Measurements from ENCODE around the gene ERBB3. TPM values are rescaled to one million over a fixed set of nuclear protein-coding genes. Genes with fewer than 3 reads are reported as not detected.
"Not testable (repeated sequence)": the region's sequence is repeated elsewhere in the genome, so short reads cannot be mapped to it uniquely, and the experiment has no call there.

ERBB3 gene
- total RNA-seq, 1 donor = 1.5 TPM

GRCh38 chr12:56110571-56110970 lies 30.6 kb downstream of the ERBB3 start:
- DNase-seq (ENCODE audit: low read depth) = no peak
- no peak overlapping the region for H3K4me3 ChIP-seq (ENCODE audit: low read depth, low read length)
- TF ChIP-seq, protein P1, sequence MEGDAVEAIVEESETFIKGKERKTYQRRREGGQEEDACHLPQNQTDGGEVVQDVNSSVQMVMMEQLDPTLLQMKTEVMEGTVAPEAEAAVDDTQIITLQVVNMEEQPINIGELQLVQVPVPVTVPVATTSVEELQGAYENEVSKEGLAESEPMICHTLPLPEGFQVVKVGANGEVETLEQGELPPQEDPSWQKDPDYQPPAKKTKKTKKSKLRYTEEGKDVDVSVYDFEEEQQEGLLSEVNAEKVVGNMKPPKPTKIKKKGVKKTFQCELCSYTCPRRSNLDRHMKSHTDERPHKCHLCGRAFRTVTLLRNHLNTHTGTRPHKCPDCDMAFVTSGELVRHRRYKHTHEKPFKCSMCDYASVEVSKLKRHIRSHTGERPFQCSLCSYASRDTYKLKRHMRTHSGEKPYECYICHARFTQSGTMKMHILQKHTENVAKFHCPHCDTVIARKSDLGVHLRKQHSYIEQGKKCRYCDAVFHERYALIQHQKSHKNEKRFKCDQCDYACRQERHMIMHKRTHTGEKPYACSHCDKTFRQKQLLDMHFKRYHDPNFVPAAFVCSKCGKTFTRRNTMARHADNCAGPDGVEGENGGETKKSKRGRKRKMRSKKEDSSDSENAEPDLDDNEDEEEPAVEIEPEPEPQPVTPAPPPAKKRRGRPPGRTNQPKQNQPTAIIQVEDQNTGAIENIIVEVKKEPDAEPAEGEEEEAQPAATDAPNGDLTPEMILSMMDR (IDR thresholded peaks at IDR 0.05; ENCODE audit: insufficient read depth, low read length) = no peak

DNA sequence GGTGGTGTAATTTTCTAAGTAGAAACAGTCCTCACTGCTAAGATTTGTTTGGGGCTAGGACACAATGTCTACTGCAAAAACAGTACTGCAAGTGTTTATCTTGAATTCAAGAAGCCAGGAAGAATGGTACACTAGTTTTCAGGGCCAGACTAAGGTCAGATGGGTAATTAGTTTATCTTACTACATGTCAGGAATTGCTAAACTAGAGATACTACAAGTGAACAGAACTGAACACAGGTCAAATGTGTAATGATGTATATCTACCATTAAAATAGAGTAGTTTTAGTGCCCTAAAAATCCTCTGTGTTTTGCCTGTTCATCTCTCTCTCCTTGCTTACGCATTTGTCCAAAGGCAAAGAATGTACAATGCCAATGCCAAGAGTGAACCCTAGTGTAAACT lies 34.1 kb downstream of the ERBB3 start:
- TF ChIP-seq, protein P1 (IDR thresholded peaks at IDR 0.05; ENCODE audit: insufficient read depth, low read length) = no peak
- no peak overlapping the region for H3K4me3 ChIP-seq (ENCODE audit: low read depth, low read length)
- no peak for DNase-seq (ENCODE audit: low read depth)

GRCh38 chr12:56115329-56115728 lies 35.4 kb downstream of the ERBB3 start:
- DNase-seq (ENCODE audit: low read depth) = peak; percentile 51

DNA sequence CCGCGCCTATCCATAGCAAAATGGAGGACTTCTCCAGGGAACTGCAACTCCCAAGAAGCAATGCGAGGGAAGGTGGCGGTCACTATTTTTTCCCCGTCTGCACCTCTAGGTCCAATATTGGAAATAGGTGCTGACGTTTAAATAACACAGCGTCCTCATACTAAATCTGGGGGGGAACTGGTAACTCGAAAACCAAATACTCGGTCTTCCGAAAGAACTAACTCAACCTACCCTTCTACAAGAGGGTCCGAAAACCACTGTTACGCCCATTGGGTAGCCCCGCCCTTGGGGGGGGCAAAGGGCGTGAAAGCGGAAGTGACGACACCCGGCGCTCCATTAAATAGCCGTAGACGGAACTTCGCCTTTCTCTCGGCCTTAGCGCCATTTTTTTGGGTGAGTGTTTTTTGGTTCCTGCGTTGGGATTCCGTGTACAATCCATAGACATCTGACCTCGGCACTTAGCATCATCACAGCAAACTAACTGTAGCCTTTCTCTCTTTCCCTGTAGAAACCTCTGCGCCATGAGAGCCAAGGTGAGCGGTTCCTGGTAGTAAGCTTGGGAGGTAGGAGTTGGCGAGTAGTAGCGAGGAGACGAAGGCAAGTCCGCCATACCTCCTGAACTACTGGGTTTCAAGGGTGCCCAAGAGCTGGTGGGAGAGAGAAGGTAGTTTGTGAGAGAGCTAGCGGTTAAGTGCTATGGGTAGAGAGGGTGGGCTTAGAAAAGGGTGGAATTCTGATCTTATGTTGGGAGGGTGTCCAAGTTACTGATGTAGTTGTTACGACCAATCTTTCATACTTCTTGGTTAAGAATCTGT lies 36.5 kb downstream of the ERBB3 start, which contains the start of gene RPL41:
TSS of gene RPL41 (plus strand) at position 367 of the 815 bp plus-strand sequence.
- TF ChIP-seq, protein P1 (IDR thresholded peaks at IDR 0.05; ENCODE audit: insufficient read depth, low read length) = no peak
- DNase-seq (ENCODE audit: low read depth) = peak; percentile 96
- peak within 1 kb of the TSS; percentile 79 for H3K4me3 ChIP-seq (ENCODE audit: low read depth, low read length)

More at GRCh38 chr12:56115329-56115728, 35.4 kb downstream of the ERBB3 start:
- peak overlapping the region; percentile 79 for H3K4me3 ChIP-seq (ENCODE audit: low read depth, low read length)
- TF ChIP-seq, protein P1 (IDR thresholded peaks at IDR 0.05; ENCODE audit: insufficient read depth, low read length) = no peak

- not testable (repeated sequence) for DNase-seq (ENCODE audit: low read depth)
Measured at GRCh38 chr12:56117082-56117706, 37.2 kb downstream of the ERBB3 start.

GRCh38 chr12:56117778-56118687 lies 38.1 kb downstream of the ERBB3 start, which contains the start of gene ZC3H10:
Gene ZC3H10 (plus strand): TSS chr12:56118266. CDS start chr12:56120563, 2,297 bp downstream.
- peak; percentile 100 for DNase-seq (ENCODE audit: low read depth)
- TF ChIP-seq, protein P1 (IDR thresholded peaks at IDR 0.05; ENCODE audit: insufficient read depth, low read length) = peak; percentile 60
- peak within 1 kb of the TSS; percentile 90 for H3K4me3 ChIP-seq (ENCODE audit: low read depth, low read length)

More at GRCh38 chr12:56117082-56117706, 37.2 kb downstream of the ERBB3 start:
- peak overlapping the region; percentile 79 for H3K4me3 ChIP-seq (ENCODE audit: low read depth, low read length)
